ENCODE results near the gene DAAM1. TPM values are rescaled to one million over a fixed set of nuclear protein-coding genes. Genes with fewer than 3 reads are reported as not detected.
A peak's percentile ranks its signal among the peaks of the same experiment; 100 is the strongest.

The DAAM1 gene
- polyA plus RNA-seq, 2 donors, result 21.7 to 32.7 TPM

DNA sequence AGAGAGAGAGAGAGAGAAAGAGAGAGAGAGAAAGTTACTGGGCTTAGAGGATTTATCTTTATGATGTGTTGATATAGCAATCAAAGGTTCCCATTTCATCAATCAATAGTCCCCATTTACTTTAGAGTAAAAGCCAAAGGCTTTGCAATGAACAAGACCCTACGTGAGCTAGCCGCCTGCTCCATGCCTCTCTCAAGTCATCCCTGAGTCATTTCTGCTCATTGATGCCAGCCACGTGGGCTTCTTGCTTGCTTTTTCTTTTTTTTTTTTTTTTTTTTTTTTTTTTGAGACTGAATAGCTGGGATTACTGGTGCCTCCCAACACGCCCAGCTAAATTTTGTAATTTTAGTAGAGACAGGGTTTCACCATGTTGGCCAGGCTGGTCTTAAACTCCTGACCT is 205.8 kb downstream of the DAAM1 start:
- Histone ChIP-seq H3K9me3 (ENCODE audit: control insufficient read depth in 2 of 2, insufficient read depth in 1 of 2, low read depth in 1 of 2, low read length in 1 of 2) (no peaks in the 10 kb centered on the region), H3K27ac (ENCODE audit: low read depth in 2 of 2, low read length in 1 of 2) (no peak overlapping the region), H3K4me1 (ENCODE audit: control insufficient read depth in 2 of 2, insufficient read depth in 2 of 2, low read length in 1 of 2) (no peaks in the 10 kb centered on the region), H3K27me3 (ENCODE audit: control insufficient read depth in 1 of 2, insufficient read depth in 2 of 2, low read length in 2 of 2) (no peaks in the 10 kb centered on the region), H3K4me3 (ENCODE audit: low read depth in 1 of 2, low read length in 2 of 2) (no peak overlapping the region), H3K36me3 (ENCODE audit: control insufficient read depth in 2 of 2, insufficient read depth in 2 of 2, low read length in 1 of 2) (no peaks in the 10 kb centered on the region)
- 57 to 67% methylated on average over 4 of the region's 4 CpGs for WGBS, 2 donors

DNA sequence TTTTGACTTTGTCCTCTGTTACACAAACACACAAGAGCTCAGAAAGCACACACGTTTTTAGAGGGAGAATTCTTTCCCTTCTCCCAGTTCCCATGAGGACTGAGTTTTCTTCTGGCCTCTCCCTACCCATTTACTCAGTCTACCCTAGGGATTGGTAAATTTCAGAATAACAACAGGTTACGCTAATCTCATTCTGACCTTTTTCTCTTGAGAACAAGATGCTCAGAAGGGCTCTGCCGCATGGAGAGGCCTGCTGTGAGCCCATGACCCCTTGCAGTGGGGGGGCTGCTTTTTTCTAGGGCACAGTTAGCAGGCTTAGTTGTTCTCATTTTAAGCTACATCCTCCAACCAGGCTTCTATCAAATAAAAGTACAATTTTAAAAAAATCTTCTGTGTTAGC is 207.2 kb downstream of the DAAM1 start:
- no peaks in the 10 kb centered on the region for H3K4me1 ChIP-seq (ENCODE audit: control insufficient read depth in 2 of 2, insufficient read depth in 2 of 2, low read length in 1 of 2)
- no peak overlapping the region for H3K4me3 ChIP-seq (ENCODE audit: low read depth in 1 of 2, low read length in 2 of 2)
- H3K27ac ChIP-seq (ENCODE audit: low read depth in 2 of 2, low read length in 1 of 2), result no peak overlapping the region
- H3K27me3 ChIP-seq (ENCODE audit: control insufficient read depth in 1 of 2, insufficient read depth in 2 of 2, low read length in 2 of 2), result no peaks in the 10 kb centered on the region
- WGBS, 2 donors, result 73 to 78% methylated on average over 3 of the region's 3 CpGs
- no peaks in the 10 kb centered on the region for H3K36me3 ChIP-seq (ENCODE audit: control insufficient read depth in 2 of 2, insufficient read depth in 2 of 2, low read length in 1 of 2)
- H3K9me3 ChIP-seq (ENCODE audit: control insufficient read depth in 2 of 2, insufficient read depth in 1 of 2, low read depth in 1 of 2, low read length in 1 of 2), result no peaks in the 10 kb centered on the region

DNA sequence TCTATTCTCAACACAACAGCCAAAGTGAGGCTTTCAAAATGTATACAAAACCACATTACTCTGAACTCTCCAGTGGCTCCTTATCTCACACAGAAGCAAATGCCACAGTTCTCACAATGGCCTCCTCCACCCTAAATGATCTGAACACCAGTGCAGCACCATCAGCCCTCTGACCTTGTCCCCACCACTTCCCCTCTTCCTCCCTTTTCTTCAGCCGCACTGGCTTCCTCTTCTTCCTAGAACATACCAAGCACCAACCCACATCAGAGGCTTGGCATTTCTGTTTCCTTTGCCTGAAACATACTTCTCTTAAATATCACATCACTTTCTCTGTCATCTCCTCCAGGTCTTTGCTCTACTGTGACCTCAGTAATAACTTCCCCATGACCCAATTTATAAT is 210.4 kb downstream of the DAAM1 start:
- Histone ChIP-seq H3K27me3 (ENCODE audit: control insufficient read depth in 1 of 2, insufficient read depth in 2 of 2, low read length in 2 of 2) (no peaks in the 10 kb centered on the region), H3K9me3 (ENCODE audit: control insufficient read depth in 2 of 2, insufficient read depth in 1 of 2, low read depth in 1 of 2, low read length in 1 of 2) (no peaks in the 10 kb centered on the region), H3K27ac (ENCODE audit: low read depth in 2 of 2, low read length in 1 of 2) (no peak overlapping the region), H3K36me3 (ENCODE audit: control insufficient read depth in 2 of 2, insufficient read depth in 2 of 2, low read length in 1 of 2) (no peaks in the 10 kb centered on the region), H3K4me1 (ENCODE audit: control insufficient read depth in 2 of 2, insufficient read depth in 2 of 2, low read length in 1 of 2) (no peaks in the 10 kb centered on the region), H3K4me3 (ENCODE audit: low read depth in 1 of 2, low read length in 2 of 2) (no peak overlapping the region)
- 70 to 74% methylated on average over 1 of the region's 1 CpG for WGBS, 2 donors

DNA sequence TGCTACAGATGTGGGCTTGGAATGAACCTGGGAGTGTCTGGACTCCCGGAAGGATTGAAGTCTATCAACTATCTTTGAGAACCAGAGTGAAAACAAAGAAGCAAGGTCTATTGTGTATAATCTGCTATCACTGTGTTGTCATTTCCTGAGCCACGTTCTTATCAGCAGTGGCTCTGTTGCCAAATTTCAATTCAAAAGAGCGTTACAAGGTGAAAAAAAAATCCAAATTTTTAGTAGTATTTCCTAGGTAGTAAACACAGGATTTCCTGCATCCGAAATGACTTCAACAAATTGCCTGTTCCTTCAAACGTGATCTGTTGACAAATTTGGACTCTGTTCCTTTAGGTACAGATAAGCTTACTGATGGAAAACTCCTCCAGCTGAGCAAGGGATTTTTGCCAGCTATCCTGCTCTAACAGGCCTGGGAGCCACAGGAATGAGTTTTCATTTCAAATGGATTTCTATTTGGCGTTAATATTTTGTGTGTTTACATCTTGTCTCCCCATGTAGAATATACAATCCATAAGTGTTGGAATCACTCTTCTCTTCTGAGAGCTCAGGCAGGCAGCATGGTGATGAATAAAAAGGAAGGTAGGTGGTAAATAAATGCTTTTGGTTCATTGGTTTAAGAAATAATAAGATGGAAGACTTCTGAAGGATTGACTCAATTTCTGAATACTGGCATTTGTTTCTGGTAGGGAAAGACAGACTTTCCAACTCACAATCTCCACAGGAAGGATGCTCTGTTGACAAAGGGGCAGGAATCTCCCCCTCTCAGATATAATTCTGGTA is 218.2 kb downstream of the DAAM1 start:
- Histone ChIP-seq H3K27ac (ENCODE audit: low read depth in 2 of 2, low read length in 1 of 2) (no peak overlapping the region), H3K36me3 (ENCODE audit: control insufficient read depth in 2 of 2, insufficient read depth in 2 of 2, low read length in 1 of 2) (no peaks in the 10 kb centered on the region), H3K4me1 (ENCODE audit: control insufficient read depth in 2 of 2, insufficient read depth in 2 of 2, low read length in 1 of 2) (no peaks in the 10 kb centered on the region), H3K9me3 (ENCODE audit: control insufficient read depth in 2 of 2, insufficient read depth in 1 of 2, low read depth in 1 of 2, low read length in 1 of 2) (no peaks in the 10 kb centered on the region), H3K4me3 (ENCODE audit: low read depth in 1 of 2, low read length in 2 of 2) (no peak overlapping the region), H3K27me3 (ENCODE audit: control insufficient read depth in 1 of 2, insufficient read depth in 2 of 2, low read length in 2 of 2) (no peaks in the 10 kb centered on the region)
- WGBS, 2 donors, result 19 to 25% methylated on average over 6 of the region's 6 CpGs

DNA sequence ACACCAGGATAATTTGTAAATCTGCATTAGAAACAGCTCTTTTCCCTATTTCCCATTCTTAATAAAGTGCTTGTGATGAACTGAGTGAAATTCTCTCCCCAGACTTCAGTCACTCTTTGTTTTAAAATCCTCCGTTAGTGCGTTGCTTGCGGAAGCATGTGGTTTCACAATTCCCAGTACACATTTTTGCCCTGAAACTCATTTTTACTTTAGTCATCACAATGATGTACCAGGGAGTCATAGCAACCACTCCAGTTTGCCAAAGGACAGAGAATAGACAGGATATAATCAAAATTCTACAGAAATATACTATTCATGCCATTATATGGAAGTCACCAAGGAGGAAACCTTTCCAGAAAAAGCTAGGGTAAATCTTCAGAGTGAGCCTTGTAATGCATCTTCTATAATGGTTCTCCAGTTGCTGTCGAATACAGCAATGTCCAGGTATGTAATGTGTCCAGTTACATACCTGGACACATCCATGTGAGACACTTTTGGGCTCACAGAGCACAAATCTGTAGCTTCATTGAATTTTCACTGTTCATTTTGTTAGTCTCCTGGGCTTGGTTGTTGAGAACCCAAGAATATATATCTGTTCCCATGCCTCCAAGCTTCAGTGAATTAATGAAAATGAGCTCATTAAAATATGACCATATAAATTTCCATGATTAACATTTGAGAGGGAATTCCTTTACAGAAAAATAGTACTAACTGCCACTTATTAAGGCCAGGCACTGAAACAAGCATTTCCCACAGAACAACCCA is 219.0 kb downstream of the DAAM1 start:
- H3K27ac ChIP-seq (ENCODE audit: low read depth in 2 of 2, low read length in 1 of 2), result no peak overlapping the region
- H3K36me3 ChIP-seq (ENCODE audit: control insufficient read depth in 2 of 2, insufficient read depth in 2 of 2, low read length in 1 of 2), result no peaks in the 10 kb centered on the region
- no peaks in the 10 kb centered on the region for H3K27me3 ChIP-seq (ENCODE audit: control insufficient read depth in 1 of 2, insufficient read depth in 2 of 2, low read length in 2 of 2)
- H3K4me3 ChIP-seq (ENCODE audit: low read depth in 1 of 2, low read length in 2 of 2), result no peak overlapping the region
- no peaks in the 10 kb centered on the region for H3K9me3 ChIP-seq (ENCODE audit: control insufficient read depth in 2 of 2, insufficient read depth in 1 of 2, low read depth in 1 of 2, low read length in 1 of 2)
- 40 to 51% methylated on average over 4 of the region's 4 CpGs for WGBS, 2 donors
- H3K4me1 ChIP-seq (ENCODE audit: control insufficient read depth in 2 of 2, insufficient read depth in 2 of 2, low read length in 1 of 2), result no peaks in the 10 kb centered on the region

DNA sequence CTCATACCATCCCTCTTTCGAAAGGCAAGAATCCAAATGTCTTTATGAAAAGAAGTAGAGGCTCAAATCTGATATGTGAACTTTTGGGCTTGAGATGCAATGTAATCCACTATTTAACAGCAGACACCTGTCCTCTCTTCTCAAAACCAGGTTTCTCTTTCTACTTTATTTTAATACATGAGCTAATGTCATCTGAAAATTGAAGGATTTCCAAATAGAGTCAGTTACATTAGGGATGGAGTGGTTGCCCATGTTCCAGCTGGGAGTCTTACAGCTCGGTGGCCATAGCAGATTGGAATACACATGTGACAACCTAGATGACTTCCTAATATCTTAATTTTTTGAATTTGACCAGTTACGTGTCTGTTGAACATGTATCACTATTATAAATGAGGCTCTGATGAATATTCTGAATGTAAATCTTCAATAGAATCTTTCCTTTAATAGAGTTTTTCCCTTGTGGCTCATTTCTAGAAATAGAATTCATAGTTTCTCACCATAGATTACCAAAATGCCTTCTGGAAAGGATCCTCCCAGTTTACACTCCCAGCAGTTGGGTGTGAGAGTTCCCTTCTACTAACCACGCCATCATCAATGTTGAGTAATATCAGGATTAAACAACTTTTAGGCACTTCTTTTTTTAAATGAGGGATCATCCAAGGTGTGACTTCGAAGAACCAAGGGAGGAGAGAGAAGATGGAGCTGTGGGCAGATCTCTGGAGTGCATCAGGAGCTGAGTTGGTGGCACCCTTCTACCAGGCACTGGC is 227.6 kb downstream of the DAAM1 start:
- Histone ChIP-seq H3K4me3 (ENCODE audit: low read depth in 1 of 2, low read length in 2 of 2) (no peak overlapping the region), H3K4me1 (ENCODE audit: control insufficient read depth in 2 of 2, insufficient read depth in 2 of 2, low read length in 1 of 2) (no peaks in the 10 kb centered on the region), H3K9me3 (ENCODE audit: control insufficient read depth in 2 of 2, insufficient read depth in 1 of 2, low read depth in 1 of 2, low read length in 1 of 2) (no peaks in the 10 kb centered on the region), H3K27ac (ENCODE audit: low read depth in 2 of 2, low read length in 1 of 2) (peak overlapping the region in 1 of 2 donors; percentile 13), H3K36me3 (ENCODE audit: control insufficient read depth in 2 of 2, insufficient read depth in 2 of 2, low read length in 1 of 2) (no peaks in the 10 kb centered on the region), H3K27me3 (ENCODE audit: control insufficient read depth in 1 of 2, insufficient read depth in 2 of 2, low read length in 2 of 2) (no peaks in the 10 kb centered on the region)
- WGBS, 2 donors, result 75 to 83% methylated on average over 5 of the region's 5 CpGs

DNA sequence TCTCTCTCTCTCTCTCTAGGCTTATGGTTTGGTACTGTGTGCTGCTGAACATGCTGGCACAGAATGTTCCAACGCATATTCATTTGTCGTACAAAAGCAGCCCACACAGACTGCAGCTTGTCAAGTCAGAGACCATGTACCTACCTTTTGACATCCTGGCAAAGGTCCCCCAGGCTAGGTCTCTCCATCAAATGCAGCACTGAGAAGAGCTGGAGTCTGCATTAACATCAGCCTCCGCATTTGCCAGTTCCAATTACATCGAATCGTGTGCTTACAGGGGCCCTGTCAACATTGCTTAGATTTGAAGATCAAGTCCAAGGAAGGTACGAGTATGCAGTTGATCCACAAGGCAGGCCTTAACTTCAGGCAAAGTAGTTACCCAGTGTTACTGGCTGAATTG is 228.8 kb downstream of the DAAM1 start:
- no peaks in the 10 kb centered on the region for H3K4me1 ChIP-seq (ENCODE audit: control insufficient read depth in 2 of 2, insufficient read depth in 2 of 2, low read length in 1 of 2)

DNA sequence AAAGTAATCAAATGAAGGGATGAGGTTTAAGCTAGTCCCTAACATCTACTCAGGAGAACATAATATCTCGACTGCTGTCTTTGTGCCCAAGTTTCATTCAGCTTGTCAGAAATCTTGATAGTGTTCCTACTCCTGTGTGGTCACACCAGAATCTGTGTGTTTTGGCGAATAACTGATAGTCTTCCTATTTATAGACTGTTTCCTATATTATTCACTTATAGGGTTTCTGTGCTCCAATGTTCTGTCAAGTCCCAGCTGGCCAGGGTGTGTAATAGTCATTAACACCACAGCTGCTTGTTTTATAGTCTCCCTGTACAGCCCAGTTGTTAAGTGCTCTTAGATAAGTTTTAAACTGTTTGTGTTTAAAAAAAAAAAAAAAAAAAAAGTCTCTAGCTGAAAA is 230.8 kb downstream of the DAAM1 start:
- no peak overlapping the region for H3K4me3 ChIP-seq (ENCODE audit: low read depth in 1 of 2, low read length in 2 of 2)

More for the DNA sequence above, 228.8 kb downstream of the DAAM1 start:
- WGBS, 2 donors, result 73 to 77% methylated on average over 6 of the region's 6 CpGs
- Histone ChIP-seq H3K9me3 (ENCODE audit: control insufficient read depth in 2 of 2, insufficient read depth in 1 of 2, low read depth in 1 of 2, low read length in 1 of 2) (no peaks in the 10 kb centered on the region), H3K36me3 (ENCODE audit: control insufficient read depth in 2 of 2, insufficient read depth in 2 of 2, low read length in 1 of 2) (no peaks in the 10 kb centered on the region), H3K27me3 (ENCODE audit: control insufficient read depth in 1 of 2, insufficient read depth in 2 of 2, low read length in 2 of 2) (no peaks in the 10 kb centered on the region), H3K4me3 (ENCODE audit: low read depth in 1 of 2, low read length in 2 of 2) (no peak overlapping the region), H3K27ac (ENCODE audit: low read depth in 2 of 2, low read length in 1 of 2) (no peak overlapping the region)

More for the DNA sequence above, 230.8 kb downstream of the DAAM1 start:
- H3K4me1 ChIP-seq (ENCODE audit: control insufficient read depth in 2 of 2, insufficient read depth in 2 of 2, low read length in 1 of 2), result no peaks in the 10 kb centered on the region
- WGBS, 2 donors, result 60 to 61% methylated on average over 2 of the region's 2 CpGs
- H3K9me3 ChIP-seq (ENCODE audit: control insufficient read depth in 2 of 2, insufficient read depth in 1 of 2, low read depth in 1 of 2, low read length in 1 of 2), result no peaks in the 10 kb centered on the region
- no peaks in the 10 kb centered on the region for H3K36me3 ChIP-seq (ENCODE audit: control insufficient read depth in 2 of 2, insufficient read depth in 2 of 2, low read length in 1 of 2)
- no peaks in the 10 kb centered on the region for H3K27me3 ChIP-seq (ENCODE audit: control insufficient read depth in 1 of 2, insufficient read depth in 2 of 2, low read length in 2 of 2)
- H3K27ac ChIP-seq (ENCODE audit: low read depth in 2 of 2, low read length in 1 of 2), result no peak overlapping the region
